Tibial artery (tissue), 4 donors: ENCODE data around the gene GAL.

Experiments
- DNase-seq, 2 donors: peaks; one replicate each; pipeline ENCODE4 v3.0.0-alpha.2; 2019
- H3K27ac ChIP-seq, 2 donors: fragments of 200-600 bp; sonication (generic) in 1 of 2; 1 replicate in 1 of 2; 2 replicates in 1 of 2; pipeline ENCODE4 v1.5.1; 2018 to 2019; ENCODE audit warnings: mild to moderate bottlenecking in 1 of 2
- H3K27me3 ChIP-seq, 2 donors: fragments of 200-600 bp; sonication (generic) in 1 of 2; one replicate each; pipeline versions ENCODE4 v1.5.1 to v1.6.0; 2016 to 2019
- H3K36me3 ChIP-seq, 3 donors: fragments of 200-600 bp; sonication (generic) in 2 of 3; one replicate each; pipeline ENCODE4 v1.5.1; 2016 to 2019; ENCODE audit warnings: mild to moderate bottlenecking in 2 of 3
- H3K4me1 ChIP-seq, 4 donors: fragments of 200-600 bp; sonication (generic) in 2 of 4; 1 replicate in 3 of 4; 2 replicates in 1 of 4; pipeline ENCODE4 v1.5.1; 2016 to 2019
- H3K4me3 ChIP-seq, 2 donors: fragments of 200-600 bp; sonication (generic) in 1 of 2; 1 replicate in 1 of 2; 2 replicates in 1 of 2; pipeline ENCODE4 v1.5.1; 2018 to 2019; ENCODE audit warnings: mild to moderate bottlenecking in 2 of 2
- H3K9me3 ChIP-seq, 3 donors: fragments of 200-600 bp; sonication (generic) in 1 of 3; one replicate each; pipeline ENCODE4 v1.5.1; 2016 to 2019
- CTCF ChIP-seq, 2 experiments: fragments of 200-600 bp in 1 of 2; fragments of 450-650 bp in 1 of 2; IDR thresholded peaks; one replicate each; pipeline ENCODE4 v1.5.1; 2017 to 2019; ENCODE audit warnings: antibody characterized with exemption in 2 of 2, mild to moderate bottlenecking in 1 of 2, moderate library complexity in 1 of 2
- intact Hi-C: fragments of 100-400 bp; cut with DNase I; formaldehyde crosslinking; loops from one replicate; pipeline ENCODE4 v1.15.0; 2023; ENCODE audit warnings: low total_unique reads

Gene GAL

GRCh38 chr11:68721075-68721474, 36.7 kb downstream of the GAL start:
- Histone ChIP-seq H3K27me3 (peaks cover 0 to 15% of the 10 kb centered on the region in 2 donors), H3K4me3 (no peak overlapping the region), H3K9me3 (peaks cover 0 to 7% (median 0%) of the 10 kb centered on the region in 3 donors), H3K36me3 (no peaks in the 10 kb centered on the region), H3K27ac (no peak overlapping the region), H3K4me1 (no peaks in the 10 kb centered on the region)
- intact Hi-C loops, result no loop called here
- TF ChIP-seq CTCF (IDR thresholded peaks at IDR 0.05), result no peak
- DNase-seq, result no peak

- no peak for DNase-seq
- no peaks in the 10 kb centered on the region for H3K4me1 ChIP-seq
- H3K27me3 ChIP-seq, result peaks cover 0 to 12% of the 10 kb centered on the region in 2 donors
- intact Hi-C loops, result no loop called here
- H3K36me3 ChIP-seq, result no peaks in the 10 kb centered on the region
- no peak overlapping the region for H3K4me3 ChIP-seq
- no peak overlapping the region for H3K27ac ChIP-seq
- H3K9me3 ChIP-seq, result peaks cover 0 to 7% (median 0%) of the 10 kb centered on the region in 3 donors
- no peak for TF ChIP-seq CTCF (IDR thresholded peaks at IDR 0.05)
Observed at GRCh38 chr11:68722143-68722542, 37.8 kb downstream of the GAL start.

- TF ChIP-seq CTCF (IDR thresholded peaks at IDR 0.05), result no peak
- H3K27me3 ChIP-seq, result peaks cover 0 to 4% of the 10 kb centered on the region in 2 donors
- intact Hi-C loops, result no loop called here
Observed at GRCh38 chr11:68724293-68724692, 39.9 kb downstream of the GAL start.

GRCh38 chr11:68727783-68728182, 43.4 kb downstream of the GAL start:
- H3K27me3 ChIP-seq, result no peaks in the 10 kb centered on the region
- no peak overlapping the region for H3K27ac ChIP-seq
- no peak overlapping the region for H3K4me3 ChIP-seq
- H3K36me3 ChIP-seq, result no peaks in the 10 kb centered on the region
- TF ChIP-seq CTCF (IDR thresholded peaks at IDR 0.05), result no peak
- intact Hi-C loops, result no loop called here
- no peaks in the 10 kb centered on the region for H3K4me1 ChIP-seq
- no peak for DNase-seq
- no peaks in the 10 kb centered on the region for H3K9me3 ChIP-seq

More at GRCh38 chr11:68724293-68724692, 39.9 kb downstream of the GAL start:
- H3K36me3 ChIP-seq, result no peaks in the 10 kb centered on the region
- DNase-seq, result no peak
- H3K27ac ChIP-seq, result no peak overlapping the region
- no peak overlapping the region for H3K4me3 ChIP-seq
- peaks cover 0 to 7% (median 0%) of the 10 kb centered on the region in 3 donors for H3K9me3 ChIP-seq
- H3K4me1 ChIP-seq, result no peaks in the 10 kb centered on the region

- intact Hi-C loops, result no loop called here
- no peak for TF ChIP-seq CTCF (IDR thresholded peaks at IDR 0.05)
- Histone ChIP-seq H3K4me3 (no peak overlapping the region), H3K4me1 (no peaks in the 10 kb centered on the region), H3K9me3 (no peaks in the 10 kb centered on the region), H3K27me3 (no peaks in the 10 kb centered on the region), H3K27ac (no peak overlapping the region), H3K36me3 (no peaks in the 10 kb centered on the region)
- DNase-seq, result no peak
Observed at GRCh38 chr11:68734111-68734510, 49.8 kb downstream of the GAL start.

GRCh38 chr11:68735125-68735524, 50.8 kb downstream of the GAL start:
- Histone ChIP-seq H3K27me3 (no peaks in the 10 kb centered on the region), H3K4me1 (no peaks in the 10 kb centered on the region), H3K4me3 (no peak overlapping the region), H3K27ac (no peak overlapping the region), H3K36me3 (no peaks in the 10 kb centered on the region), H3K9me3 (no peaks in the 10 kb centered on the region)
- intact Hi-C loops, result no loop called here
- no peak for TF ChIP-seq CTCF (IDR thresholded peaks at IDR 0.05)
- DNase-seq, result no peak
